GM19372 (cell line): ENCODE measurements around the gene GATAD1.
A peak's percentile ranks its signal among the peaks of the same experiment; 100 is the strongest.
"Not testable (repeated sequence)": the region's sequence is repeated elsewhere in the genome, so short reads cannot be mapped to it uniquely, and the experiment has no call there.

Experiments used
- ATAC-seq: cut with Tn5 transposase; IDR thresholded peaks from one replicate; pipeline ENCODE4 v1.9.1; 2021; ENCODE audit warnings: mild to moderate bottlenecking, low read depth, moderate library complexity; ENCODE audit not compliant: unreplicated experiment

The GATAD1 gene

GRCh38 chr7:92447345-92448204, at the start of gene GATAD1:
Gene GATAD1 (plus strand): TSS chr7:92447482. CDS start chr7:92447730, 248 bp downstream.
- ATAC-seq, result peak; percentile 85

GRCh38 chr7:92397542-92397941, 49.7 kb upstream of the GATAD1 start:
- ATAC-seq, result no peak

GRCh38 chr7:92400013-92400412, 47.3 kb upstream of the GATAD1 start:
- no peak for ATAC-seq

- no peak for ATAC-seq
Observed at GRCh38 chr7:92402920-92403759, 44.1 kb upstream of the GATAD1 start.

GRCh38 chr7:92403760-92404074, 43.6 kb upstream of the GATAD1 start:
- ATAC-seq, result no peak

- no peak for ATAC-seq
Observed at GRCh38 chr7:92404170-92404614, 43.1 kb upstream of the GATAD1 start.

GRCh38 chr7:92409357-92409756, 37.9 kb upstream of the GATAD1 start:
- no peak for ATAC-seq

- ATAC-seq, result not testable (repeated sequence)
Observed at GRCh38 chr7:92410162-92410561, 37.1 kb upstream of the GATAD1 start.

- ATAC-seq, result no peak
Observed at GRCh38 chr7:92412745-92413144, 34.5 kb upstream of the GATAD1 start.

GRCh38 chr7:92413550-92413949, 33.7 kb upstream of the GATAD1 start:
- no peak for ATAC-seq

- no peak for ATAC-seq
Observed at GRCh38 chr7:92415225-92415624, 32.1 kb upstream of the GATAD1 start.

GRCh38 chr7:92417913-92418312, 29.4 kb upstream of the GATAD1 start:
- ATAC-seq, result no peak

- no peak for ATAC-seq
Observed at GRCh38 chr7:92421676-92422435, 25.4 kb upstream of the GATAD1 start.

- ATAC-seq, result no peak
Observed at GRCh38 chr7:92422926-92423325, 24.4 kb upstream of the GATAD1 start.

- ATAC-seq, result no peak
Observed at GRCh38 chr7:92423710-92424131, 23.6 kb upstream of the GATAD1 start.

GRCh38 chr7:92425311-92425947, 21.9 kb upstream of the GATAD1 start:
- ATAC-seq, result no peak

- ATAC-seq, result no peak
Observed at GRCh38 chr7:92427193-92427592, 20.1 kb upstream of the GATAD1 start.

GRCh38 chr7:92432299-92432946, 14.9 kb upstream of the GATAD1 start:
- no peak for ATAC-seq

GRCh38 chr7:92433019-92433418, 14.3 kb upstream of the GATAD1 start:
- ATAC-seq, result no peak

- no peak for ATAC-seq
Observed at GRCh38 chr7:92435542-92435941, 11.7 kb upstream of the GATAD1 start.
